Fibroblast of the aortic adventitia (primary cell): ENCODE measurements around the gene FOXO3. TPM values are rescaled to one million over a fixed set of nuclear protein-coding genes. Genes with fewer than 3 reads are reported as not detected.

ENCODE experiments used
- DNase-seq: peaks from one replicate; pipeline ENCODE4 v3.0.0-alpha.2; 2010; ENCODE audit warnings: low read depth
- H3K4me3 ChIP-seq: 2 replicates; pipeline ENCODE4 v1.5.1; 2011; ENCODE audit warnings: low read depth, mild to moderate bottlenecking, control low read depth, low read length, moderate library complexity
- small RNA-seq: library from RNA; depleted of rRNA; stranded (forward); fragments of <200 nt; gene quantifications from one replicate; pipeline ENCODE3, GENCODE V24; 2012
- total RNA-seq: library from RNA; depleted of rRNA; stranded (reverse); fragments of >200 nt; gene quantifications from 2 replicates; pipeline ENCODE4 v1.2.3, GENCODE V29; 2012; ENCODE audit warnings: low replicate concordance
- TF ChIP-seq, protein P1 (sequence below): IDR thresholded peaks from 2 replicates; pipeline ENCODE4 v1.5.1; 2011; ENCODE audit warnings: mild to moderate bottlenecking, low read length, control low read depth, inconsistent platforms; ENCODE audit not compliant: insufficient read depth

Gene FOXO3
- total RNA-seq, 1 donor = 54.5 TPM

DNA sequence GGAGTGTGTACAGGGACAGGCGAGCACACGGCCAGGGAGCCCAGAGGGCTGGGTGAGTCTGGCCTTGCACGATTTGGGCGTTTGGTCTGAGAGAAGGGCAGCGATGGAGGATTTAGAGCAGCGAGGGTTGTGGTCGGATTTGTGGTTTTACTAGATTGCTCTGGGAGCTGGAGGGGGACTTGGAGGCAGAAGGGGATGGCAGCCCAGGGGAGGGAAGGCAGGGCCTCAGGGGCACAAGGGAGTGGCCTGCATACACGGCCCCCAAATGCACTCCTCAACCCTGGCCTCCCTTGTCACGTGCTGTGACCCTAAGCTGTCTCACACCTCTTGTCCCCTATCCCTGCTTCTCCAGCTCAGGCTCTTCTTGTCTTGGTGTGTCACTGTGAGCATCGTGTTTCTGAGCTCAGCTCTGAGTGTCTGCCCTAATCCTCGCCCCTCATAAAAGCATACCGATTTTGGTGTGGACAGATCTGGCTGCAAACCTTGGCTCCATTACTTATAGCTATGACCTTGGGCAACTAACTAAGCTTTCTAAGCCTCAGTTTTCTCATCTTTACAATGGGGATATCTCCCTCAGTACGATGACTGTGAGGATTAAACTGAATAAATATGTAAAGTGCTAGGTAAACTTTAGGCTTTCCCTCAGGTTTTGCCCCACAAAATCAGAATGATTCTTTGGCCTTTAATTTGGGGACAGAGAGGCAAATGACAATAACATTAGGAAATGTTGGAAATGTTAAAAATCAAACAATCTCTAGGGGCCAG is 167.4 kb downstream of the FOXO3 start:
- DNase-seq = no peak
- H3K4me3 ChIP-seq = no peak overlapping the region
- TF ChIP-seq, protein P1, sequence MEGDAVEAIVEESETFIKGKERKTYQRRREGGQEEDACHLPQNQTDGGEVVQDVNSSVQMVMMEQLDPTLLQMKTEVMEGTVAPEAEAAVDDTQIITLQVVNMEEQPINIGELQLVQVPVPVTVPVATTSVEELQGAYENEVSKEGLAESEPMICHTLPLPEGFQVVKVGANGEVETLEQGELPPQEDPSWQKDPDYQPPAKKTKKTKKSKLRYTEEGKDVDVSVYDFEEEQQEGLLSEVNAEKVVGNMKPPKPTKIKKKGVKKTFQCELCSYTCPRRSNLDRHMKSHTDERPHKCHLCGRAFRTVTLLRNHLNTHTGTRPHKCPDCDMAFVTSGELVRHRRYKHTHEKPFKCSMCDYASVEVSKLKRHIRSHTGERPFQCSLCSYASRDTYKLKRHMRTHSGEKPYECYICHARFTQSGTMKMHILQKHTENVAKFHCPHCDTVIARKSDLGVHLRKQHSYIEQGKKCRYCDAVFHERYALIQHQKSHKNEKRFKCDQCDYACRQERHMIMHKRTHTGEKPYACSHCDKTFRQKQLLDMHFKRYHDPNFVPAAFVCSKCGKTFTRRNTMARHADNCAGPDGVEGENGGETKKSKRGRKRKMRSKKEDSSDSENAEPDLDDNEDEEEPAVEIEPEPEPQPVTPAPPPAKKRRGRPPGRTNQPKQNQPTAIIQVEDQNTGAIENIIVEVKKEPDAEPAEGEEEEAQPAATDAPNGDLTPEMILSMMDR = no peak

DNA sequence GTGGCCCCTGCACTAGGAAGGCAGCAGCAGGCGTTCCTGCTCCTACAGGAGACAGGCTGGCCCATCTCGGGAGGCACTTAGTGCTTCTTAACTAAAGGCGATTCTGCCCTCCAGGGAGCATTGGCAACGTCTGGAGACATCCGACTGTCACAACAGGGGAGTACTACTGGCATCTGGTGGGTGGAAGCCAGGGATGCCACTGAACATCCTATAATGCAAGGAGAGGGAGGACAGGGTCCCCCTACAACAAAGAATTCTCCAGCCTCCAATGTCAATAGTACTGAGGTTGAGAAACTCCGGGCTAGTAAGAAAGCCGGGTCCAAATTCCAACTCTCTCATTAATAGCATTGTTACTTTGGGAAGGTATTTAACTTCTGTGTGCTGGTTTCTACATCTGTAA is 168.1 kb downstream of the FOXO3 start:
- TF ChIP-seq, protein P1 = no peak
- no peak overlapping the region for H3K4me3 ChIP-seq
- DNase-seq = no peak

DNA sequence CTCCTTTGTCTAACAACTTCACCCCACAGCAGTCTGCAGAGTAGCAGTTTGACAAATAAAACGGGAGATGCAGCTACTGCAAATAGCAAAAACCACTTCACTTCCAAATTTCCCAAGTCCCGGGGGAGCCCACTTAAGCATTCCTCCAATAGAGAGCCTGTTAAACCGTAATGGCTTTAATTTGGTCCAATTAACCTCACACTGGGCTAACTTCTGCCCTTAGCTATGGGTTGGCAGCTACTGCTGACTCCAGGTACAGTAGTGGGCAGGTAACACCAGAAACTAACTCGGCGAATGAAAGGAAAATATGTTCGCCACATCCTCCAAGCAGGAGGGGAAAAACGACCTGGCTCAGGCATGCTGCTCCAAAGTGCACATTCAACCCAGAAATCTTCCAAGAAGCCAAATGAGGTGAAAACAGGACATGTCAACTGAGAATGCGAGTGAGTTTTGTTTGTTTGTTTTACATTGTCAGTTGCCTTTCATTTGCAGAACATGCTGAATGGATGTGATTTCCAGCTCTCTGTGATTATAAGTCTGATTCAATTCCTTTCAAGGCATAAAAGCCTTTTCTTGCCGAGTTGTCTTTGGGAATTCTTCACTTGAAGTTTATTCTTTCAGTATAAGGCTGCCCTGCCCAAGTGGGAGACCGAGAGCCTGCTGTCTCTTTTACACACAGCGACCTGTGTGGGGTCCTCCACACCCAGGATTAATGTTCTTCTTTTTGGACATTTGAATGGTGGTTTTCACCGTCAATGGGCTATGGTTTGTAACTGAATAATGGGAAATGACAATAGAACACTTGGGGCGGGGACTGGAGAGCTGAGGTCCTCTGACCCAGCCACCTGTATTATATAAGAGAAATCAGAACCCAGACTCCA is 170.2 kb downstream of the FOXO3 start:
- no peak overlapping the region for H3K4me3 ChIP-seq

DNA sequence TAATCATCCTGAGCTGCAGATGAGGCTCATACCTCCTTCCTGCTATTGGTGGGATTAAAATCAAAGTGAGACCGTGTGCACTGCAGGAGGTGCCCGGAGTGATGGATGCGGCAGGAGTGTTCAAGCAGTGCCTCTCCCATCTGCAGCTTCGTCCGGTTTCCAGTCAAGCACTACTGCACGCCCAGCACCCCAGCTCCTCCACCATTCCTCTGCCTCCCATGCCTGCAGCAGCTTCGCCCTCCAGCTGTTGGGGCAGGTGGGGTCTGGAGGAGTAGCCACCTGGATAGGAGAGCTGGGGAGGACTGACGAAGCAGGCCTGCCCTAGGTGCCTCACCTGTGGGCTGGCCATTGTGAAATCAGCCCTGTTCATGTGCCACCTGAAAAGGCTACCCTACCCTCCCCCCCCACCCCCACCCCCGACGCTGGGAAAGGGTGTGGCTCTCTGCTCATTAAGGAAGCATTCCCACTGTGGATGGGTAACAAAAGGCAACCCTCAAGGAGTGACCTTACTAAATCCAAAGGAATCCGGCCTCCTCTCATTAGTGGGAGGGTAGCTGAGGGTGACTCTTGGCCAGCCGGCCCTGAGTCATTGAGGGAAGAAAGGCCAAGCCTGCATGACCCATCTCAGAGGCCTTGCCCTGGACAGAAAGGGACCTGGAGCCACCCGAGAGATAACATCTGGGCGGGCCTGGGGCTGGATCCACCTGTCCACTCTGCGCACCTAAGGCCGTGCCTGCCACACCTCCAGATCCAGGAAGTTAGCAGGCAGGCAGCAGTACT is 171.6 kb downstream of the FOXO3 start:
- DNase-seq = peak; percentile 46
- H3K4me3 ChIP-seq = no peak overlapping the region
- TF ChIP-seq, protein P1 = no peak

More for the DNA sequence above, 170.2 kb downstream of the FOXO3 start:
- TF ChIP-seq, protein P1 = no peak
- no peak for DNase-seq

DNA sequence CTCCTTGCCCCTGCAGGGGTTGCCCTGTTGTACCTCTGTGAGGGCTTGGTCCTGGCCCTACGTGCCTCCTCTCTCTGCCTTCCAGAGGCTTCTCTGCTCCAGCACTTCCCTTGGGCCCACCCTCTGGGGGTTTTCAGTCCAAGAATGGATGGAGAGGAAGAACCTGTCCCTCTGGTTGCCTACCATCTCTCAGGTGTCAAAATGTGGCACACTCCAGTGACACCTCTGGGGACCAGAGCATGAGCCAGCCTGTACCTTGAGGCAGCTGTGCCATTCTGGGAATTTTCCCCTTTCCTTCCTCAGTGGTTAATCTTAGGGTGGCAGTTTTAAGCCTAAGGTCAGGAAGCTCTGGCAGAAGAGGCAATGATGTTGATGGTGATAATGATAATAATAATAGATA is 172.3 kb downstream of the FOXO3 start:
- TF ChIP-seq, protein P1 = no peak
- no peak overlapping the region for H3K4me3 ChIP-seq
- no peak for DNase-seq

DNA sequence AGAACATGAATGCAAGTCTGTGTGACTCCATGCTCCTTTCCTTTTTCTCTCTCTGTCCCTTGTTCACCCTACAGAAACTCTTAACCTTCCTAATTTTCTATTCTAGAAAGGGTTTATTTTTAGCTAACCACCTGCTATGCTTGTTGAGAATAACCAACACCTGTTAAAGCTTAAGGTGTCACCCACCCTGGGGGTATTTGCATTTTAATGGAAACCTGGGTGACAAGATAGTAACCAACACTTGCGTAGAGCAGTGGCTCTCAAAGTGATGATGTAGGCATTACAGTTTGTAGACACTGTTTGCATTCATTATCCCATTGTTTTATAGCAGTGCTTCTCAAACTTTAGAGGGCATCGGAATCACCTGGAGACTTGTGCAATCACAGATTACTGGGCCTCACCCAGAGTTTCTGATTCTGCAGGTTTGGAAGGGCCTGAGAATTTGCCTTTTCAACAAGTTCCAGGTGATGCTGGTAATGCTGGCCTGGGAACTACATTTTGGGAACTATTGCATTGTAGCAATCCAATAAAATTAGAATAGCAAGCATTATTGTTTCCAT is 173.1 kb downstream of the FOXO3 start:
- DNase-seq = no peak
- H3K4me3 ChIP-seq = no peak overlapping the region
- TF ChIP-seq, protein P1 = no peak

Small RNAs within 50 kb of the gene (small RNA-seq; reads per million reads assigned to genes)
- gene AL391646.1 = not detected
- gene SUMO2P8 = not detected
